GM19023 (cell line): ENCODE data around the gene DGCR8.

Experiments
- ATAC-seq: cut with Tn5 transposase; IDR thresholded peaks from one replicate; pipeline ENCODE4 v1.9.1; 2021; ENCODE audit warnings: mild to moderate bottlenecking, moderate library complexity; ENCODE audit not compliant: unreplicated experiment

The DGCR8 gene

DNA sequence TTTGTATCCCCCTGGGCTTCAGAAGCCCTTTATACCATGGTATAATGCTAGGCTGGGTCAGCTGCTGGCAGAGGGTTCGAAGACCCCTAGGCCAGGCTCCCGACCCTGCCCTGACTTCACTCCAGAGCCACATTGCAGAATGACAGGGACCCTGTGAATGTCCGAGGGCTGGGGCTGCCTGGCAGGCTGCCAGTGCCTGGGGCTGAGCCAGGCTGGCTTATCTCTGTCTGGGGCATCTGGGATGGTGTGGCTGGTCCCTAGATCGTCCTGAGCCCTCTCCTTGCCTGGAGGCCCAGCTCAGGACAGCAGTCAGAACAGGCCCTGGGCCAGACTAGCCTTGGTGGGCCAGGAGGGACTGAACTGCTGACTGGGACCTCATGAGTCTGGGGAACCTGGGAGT, 55.2 kb downstream of the DGCR8 start:
- no peak for ATAC-seq

DNA sequence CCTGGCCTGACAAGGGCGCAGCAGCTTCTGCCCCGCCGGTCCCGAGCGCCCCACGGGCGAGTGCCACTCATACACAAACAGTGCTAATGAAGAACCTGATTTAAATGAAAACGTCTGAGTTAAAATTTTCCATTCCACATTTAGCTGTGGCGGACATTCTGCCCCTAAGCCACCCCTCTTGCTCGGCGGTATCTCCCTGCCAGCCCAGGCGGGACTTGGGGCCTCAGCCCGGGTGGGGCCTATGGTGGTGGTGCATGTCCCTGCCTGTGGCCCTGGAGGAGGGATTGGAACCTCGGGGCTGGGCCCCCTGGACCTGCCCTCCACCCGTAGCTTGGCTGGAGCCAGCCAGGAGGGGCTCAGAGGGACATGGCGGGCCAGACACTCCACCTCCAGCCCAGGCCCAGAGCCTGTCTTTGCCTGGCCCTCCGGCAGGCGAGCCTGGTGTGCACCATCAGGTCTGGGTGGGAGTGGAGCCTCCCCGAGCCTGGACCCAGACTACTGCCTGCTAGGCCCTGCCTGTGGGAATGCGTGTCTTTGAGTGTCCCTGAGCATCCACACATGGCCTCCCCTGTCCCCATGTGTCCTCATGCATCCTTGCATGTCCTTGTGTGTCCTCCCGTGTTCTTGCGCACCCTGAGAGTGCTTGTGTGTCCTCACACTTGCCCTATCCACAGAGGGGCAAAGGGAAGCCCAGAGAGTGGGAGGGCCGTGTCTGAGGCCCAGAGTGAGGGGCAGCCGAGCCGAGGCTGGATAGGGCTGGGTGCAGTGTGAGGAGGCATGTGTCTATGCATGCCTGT, 56.0 kb downstream of the DGCR8 start:
- no peak for ATAC-seq

DNA sequence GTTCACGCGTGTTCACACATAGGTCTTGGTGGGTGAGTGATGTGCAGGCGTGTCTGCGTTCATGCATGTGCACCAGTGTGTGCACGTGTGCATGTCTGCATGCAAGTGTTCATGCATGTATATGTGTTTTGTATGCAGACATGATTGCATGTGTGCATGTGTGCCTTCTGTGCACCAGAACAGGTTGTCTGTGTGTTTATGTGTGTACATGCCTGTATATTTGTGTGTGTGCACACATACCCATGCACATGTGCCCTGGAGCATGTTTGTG, 56.5 kb downstream of the DGCR8 start:
- no peak for ATAC-seq

DNA sequence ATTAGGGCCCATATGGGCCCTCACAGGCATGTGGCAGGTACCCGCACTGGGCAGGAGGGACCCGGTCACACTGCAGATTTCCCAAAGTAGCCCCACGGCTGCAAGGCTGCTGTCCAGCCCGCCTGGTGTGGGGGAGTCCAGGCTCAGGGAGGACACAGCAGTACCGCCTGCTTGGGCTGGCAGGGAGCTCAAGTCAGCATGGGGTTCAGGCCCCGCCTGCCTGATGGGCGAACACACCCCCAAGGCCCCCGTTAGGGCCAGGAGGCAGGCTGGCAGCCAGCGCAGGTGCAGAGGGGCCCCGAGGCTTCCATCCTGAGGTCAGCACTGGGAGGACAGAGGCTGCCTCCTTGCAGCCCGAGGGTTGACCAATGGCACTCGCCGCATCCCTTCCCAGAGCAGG, 57.1 kb downstream of the DGCR8 start:
- no peak for ATAC-seq

DNA sequence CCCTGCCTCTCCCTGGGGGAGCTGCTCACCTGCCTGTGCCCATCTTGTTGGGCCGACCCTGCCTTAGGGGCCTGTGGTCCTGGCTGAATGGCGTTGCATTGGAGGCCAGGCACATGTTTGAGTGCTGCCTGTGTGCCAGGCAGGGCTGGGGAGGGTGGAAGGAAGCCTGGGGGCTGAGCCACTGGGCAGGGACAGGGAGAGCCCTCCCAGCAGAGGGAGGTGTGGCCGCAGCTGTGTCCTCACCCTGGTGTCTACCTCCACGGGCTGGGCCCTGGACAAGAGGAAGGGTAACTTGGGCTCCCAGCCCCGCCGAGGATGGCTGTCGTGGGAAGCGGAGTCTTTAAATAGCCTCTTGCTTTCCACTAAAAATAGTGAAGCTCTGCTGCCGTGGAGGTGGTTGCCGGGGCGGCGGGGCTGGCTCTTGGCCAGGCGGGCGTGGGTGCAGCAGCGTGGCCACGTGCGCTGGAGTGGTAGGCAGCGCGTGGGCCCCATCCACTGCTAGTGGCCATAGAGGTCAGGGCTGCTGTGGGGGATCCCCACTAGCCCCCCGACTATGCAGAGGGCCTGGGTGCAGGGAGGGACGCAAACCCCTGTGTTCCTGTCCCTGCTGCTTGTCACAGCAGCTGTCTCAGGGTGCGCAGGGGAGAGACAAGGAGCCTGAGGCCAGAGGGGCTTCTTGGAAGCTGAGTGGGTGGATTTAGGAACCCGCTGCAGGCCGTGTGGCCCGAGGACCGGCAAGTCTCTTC, 57.8 kb downstream of the DGCR8 start:
- no peak for ATAC-seq

DNA sequence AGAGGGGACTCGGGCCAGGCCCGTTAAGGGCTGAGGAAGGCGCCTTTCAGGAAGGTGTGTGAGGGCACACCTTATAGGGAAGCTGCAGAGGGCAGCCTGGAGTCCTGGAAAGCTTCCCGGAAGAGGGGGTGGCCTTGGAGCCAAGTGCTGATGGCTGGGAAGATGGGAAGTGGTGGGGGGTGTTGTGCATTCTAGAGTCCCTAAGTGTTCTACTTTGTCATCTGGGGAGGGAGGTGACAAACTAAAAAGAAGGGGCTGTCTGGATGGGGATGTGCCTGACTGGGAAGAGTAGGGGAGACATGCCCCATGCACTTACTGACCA, 58.3 kb downstream of the DGCR8 start:
- ATAC-seq, result no peak

DNA sequence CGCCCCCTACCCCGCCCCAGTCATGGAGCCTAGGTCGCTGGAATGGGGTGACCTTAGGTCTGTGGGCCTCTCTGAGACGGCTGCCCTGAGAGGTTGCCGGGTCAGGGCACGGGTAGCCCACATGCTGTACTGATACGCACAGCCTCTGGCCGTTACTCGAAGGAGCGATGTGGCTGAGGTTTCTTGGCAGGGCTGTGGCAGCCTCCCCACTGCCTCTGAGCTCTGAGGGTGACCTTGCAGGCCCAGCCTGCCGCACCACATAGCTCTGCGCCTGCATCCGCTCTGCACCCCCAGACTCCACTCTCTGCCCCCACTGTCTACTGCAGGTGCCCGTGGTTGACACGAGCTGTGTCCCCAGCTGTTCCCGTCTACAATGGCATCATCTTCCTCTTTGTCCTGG, 58.8 kb downstream of the DGCR8 start:
- no peak for ATAC-seq

DNA sequence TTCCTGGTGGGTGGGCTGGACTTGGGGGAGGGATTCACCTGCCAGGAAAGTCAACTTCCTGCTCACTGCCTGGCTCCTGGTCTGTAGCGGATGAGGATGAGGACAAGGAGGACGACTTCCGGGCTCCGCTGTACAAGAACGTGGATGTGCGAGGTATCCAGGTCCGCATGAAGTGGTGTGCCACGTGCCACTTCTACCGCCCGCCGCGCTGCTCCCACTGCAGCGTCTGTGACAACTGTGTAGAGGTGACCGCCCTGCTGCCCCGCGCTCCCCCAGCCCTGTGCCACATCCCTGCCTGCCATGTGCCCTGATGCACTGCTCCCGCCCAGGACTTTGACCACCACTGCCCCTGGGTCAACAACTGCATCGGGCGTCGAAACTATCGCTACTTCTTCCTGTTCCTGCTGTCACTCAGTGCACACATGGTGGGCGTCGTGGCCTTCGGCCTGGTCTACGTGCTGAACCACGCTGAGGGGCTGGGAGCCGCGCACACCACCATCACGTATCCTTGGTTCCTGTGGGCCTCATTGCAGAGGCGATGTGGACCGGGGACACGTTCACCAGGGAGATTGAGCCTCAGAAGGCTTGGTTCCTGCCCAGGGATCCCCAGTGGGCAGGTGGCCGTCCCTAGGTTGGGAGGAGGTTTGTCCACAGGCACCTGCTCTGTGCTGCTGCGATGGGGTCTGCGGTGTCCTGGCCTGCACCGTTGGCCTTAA, 59.5 kb downstream of the DGCR8 start:
- no peak for ATAC-seq

DNA sequence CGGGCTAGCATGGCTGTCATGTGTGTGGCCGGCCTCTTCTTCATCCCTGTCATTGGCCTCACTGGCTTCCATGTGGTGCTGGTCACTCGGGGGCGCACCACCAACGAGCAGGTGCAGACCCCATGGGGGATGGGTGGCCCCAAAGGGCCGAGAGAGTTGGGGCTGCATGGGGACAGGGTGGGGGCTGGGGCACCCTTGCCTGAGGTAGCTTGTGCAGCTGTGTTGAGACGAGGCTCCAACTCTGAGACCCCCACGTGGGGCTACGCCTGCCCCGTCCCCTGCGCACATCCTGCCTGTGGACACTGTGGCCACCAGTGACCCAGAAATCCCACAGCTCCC, 60.0 kb downstream of the DGCR8 start:
- no peak for ATAC-seq

DNA sequence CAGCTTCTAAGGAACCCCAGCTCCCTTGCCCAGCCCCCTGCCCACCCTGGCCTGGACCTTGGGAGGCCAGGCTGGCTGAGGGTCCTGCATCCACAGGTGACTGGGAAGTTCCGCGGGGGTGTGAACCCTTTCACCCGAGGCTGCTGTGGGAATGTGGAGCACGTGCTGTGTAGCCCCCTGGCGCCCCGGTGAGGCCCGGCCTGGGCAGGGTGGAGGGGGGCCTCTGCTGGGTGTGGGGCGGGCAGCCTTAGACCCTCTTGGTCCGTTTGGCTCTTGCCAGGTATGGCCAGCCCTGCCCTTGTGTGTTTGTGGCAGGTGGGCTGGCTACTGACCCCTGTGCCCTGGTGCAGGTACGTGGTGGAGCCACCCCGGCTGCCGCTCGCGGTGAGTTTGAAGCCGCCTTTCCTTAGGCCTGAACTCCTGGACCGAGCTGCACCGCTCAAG, 60.5 kb downstream of the DGCR8 start:
- no peak for ATAC-seq

DNA sequence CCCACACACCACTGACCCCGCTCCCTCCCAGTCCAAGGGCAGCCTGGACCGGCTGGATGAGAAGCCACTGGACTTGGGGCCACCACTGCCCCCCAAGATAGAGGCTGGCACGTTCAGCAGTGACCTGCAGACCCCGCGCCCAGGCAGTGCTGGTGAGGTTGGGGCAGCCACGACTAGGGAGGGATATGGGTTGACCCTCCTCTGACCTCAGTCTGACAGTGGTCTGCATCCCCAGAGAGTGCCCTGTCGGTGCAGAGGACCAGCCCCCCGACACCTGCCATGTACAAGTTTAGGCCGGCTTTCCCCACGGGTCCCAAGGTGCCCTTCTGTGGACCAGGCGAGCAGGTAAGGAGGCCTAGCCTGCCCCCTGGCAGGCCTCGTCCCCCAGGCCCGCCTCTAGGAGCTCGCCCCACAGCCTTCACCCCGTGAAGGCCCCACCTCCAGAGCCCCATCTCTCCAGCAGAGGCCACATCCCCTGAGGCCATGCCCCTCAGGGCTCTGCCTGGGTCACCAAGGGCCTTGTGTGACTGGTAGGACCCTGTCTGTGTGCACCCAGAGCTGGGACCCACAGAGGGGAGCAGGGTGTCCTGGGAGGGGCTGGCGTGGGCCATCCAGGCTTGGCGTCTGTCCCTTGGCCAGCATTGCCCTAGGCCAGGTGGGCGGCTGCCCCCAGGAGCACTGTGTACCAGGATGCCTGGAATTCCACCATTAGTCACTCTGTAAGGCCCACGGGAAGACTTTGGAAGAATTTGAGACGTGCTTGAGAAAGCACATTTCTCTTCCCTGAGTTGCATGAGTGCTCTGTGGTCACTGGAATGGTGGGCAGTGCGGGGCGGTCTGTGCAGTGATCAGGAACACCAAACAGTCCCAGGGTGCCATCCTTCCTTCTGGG, 61.4 kb downstream of the DGCR8 start:
- no peak for ATAC-seq

DNA sequence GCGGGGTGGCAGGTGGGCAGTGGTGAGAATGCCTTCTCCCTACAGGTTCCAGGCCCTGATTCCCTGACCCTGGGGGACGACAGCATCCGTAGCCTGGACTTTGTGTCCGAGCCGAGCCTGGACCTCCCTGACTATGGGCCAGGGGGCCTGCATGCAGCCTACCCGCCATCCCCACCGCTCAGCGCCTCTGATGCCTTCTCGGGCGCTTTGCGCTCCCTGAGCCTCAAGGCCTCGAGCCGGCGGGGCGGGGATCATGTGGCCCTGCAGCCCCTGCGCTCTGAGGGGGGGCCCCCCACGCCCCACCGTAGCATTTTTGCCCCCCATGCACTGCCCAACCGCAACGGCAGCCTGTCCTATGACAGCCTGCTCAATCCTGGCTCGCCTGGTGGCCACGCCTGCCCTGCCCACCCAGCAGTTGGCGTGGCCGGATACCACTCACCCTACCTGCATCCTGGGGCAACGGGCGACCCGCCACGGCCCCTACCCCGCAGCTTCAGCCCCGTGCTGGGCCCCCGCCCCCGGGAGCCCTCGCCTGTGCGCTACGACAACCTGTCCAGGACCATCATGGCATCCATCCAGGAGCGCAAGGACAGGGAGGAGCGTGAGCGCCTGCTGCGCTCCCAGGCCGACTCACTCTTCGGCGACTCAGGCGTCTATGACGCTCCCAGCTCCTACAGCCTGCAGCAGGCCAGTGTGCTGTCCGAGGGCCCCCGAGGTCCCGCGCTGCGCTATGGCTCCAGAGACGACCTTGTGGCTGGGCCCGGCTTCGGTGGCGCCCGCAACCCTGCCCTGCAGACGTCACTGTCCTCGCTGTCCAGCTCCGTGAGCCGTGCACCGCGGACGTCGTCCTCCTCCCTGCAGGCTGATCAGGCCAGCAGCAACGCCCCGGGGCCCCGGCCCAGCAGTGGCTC, 62.9 kb downstream of the DGCR8 start:
- no peak for ATAC-seq

DNA sequence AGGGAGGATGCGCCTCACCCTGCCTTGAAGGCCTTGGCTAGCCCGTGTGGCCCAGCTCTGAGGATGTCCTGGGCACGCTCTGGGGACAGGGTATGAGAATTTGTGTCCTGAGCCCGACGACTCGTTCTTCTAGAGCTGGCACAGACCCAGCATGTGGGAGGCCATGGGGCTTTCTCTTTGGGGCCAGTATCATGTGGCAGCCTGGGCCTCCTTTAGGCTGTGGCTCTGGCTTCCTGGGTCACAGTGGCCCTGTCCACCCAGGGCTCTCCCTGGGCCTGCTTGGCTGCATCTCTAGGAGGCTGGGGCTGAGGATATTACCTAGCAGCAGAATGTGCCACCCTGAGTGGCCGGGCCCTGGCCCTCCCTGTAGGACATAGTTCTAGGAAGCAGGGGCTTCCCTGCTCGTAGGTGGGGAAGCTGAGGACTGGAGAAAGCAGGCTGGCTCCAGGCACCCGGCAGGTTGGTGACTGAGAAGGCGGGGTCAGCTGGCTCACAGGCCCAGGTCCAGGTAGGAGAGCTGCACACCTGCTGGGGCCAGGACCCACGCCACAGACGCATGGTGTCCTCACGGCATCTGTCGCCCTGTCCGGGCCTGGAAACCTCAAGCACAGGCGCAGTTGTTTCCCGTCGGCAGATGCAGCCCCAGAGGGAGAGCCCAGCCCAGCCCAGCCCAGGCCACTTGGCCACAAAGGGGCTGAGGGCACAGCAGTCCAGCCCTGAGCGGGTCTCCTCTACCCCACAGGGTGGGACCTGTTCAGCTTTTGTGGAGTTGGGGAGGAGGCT, 64.0 kb downstream of the DGCR8 start:
- ATAC-seq, result no peak

DNA sequence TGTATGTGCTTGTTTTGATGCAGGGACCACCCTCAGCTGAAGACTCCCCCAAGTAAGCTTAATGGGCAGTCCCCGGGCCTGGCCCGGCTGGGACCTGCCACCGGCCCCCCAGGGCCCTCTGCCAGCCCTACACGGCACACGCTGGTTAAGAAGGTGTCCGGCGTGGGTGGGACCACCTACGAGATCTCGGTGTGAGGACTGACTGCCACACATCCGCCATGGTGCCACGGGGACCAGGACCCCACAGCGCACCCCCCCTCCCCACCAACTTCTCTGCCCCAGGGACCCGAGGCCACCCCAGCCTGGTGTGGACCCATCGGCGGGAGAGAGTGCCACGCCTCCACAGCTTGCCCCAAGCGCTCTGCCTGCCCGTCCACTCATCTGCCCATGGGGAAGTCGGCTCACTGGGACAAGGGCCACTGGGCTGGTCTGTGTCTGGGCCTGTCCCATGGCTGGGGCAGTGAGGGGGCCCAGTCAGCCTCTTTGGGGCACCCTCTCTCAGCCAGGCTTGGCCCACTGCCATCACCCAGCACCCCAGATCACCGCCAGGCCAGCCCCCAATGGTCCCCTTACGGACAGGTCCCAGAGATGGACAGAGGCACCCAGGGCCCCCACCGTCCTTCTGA, 65.3 kb downstream of the DGCR8 start:
- no peak for ATAC-seq

DNA sequence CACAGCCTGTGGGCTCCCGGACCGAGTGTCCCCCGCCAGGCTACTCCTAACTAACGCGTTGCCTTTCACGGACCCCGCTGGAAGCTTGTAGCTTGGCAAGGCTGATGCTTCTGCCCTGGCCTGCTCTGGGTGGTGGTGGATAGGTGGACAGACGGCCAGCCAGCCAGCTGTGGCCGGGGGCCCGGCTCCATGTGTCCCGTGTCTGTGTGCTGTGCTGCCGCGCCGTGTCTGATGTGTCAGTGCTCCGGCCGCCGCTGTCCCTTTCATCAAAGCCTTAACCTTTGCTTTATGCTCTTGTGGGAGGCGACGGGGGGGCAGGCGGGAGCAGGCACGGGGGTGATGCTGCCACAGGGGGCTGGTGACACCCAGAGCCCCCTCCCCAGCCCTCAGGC, 65.8 kb downstream of the DGCR8 start:
- no peak for ATAC-seq

DNA sequence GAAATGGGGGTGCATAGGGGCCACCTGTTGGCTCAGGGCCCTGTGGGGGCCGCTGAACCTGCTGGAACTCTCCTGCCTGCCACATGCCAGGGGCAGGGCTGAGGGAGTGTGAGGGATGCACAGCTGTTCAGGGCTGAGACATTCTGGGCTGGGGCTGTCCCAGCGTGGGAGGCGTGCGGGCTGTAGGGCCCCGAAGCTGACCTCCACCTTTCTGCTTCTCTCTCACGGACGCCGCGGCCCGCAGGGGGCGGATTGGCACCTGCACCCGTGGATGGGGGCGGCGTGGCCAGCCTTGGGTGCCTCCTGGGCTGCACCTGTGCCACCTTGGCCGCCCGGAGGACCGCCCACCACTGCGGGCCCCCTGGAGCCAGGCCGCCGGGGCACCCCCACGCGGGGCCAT, 66.7 kb downstream of the DGCR8 start:
- peak; percentile 46 for ATAC-seq

DNA sequence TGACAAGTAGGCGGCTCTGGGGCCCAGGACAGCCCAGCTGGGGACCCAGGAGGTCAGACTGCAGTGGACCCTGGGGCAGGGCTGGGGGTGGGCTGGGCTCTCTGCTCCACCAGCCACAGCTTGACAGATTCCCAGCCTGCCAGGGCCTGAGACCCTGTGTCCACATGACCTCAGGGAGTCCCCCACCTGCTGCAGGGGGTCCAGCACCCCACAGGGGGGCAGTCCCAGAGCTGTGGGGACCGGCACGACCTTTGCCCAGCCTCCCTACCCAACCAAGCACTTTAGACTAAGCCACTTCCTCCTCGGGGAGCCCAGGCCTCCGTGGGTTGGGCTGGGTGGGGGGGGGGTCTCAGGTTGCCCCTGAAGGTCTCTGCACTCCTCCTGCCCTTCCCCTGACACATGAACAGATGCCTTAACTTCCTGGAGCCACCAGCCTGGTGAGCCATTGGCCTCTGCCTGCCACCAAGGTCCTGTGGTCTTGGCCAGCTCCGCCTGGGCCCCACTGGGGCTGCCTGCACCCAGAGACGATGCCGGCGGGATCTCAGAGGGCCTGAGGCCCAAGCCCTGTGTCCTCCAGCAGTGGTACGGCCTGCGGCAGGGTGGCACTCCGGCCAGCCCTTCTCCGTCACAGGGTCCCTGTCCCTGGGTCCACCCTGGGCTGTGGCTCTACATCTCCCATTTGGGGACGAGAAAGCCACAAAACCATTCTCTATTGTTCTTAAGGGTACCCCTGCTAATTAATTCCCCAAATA, 67.4 kb downstream of the DGCR8 start:
- ATAC-seq, result no peak

DNA sequence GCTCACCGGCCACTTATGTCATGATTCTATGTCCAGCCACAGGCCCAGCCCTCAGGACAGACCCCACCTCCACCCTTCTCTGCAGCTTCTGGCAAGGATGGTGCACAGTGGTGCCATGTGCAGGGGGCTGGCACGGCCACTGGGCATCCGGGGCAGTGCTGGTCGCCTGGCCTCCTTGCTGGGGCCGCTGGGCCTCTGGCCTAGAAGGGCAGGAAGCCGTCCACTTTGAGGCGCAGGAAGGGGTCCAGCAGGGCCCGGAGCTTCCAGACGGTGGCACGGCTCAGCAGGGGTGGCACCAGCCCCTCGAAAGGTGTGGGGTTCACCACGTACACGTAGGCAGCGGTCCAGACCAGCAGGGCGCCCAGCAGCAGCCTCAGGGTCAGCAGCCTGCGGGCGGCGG, 68.4 kb downstream of the DGCR8 start:
- no peak for ATAC-seq
